GM23338 (cell line): ENCODE results near the gene ISCU. TPM values are rescaled to one million over a fixed set of nuclear protein-coding genes. Genes with fewer than 3 reads are reported as not detected.

Experiments
- ATAC-seq: fragments of 200-7000 bp; cut with Tn5 transposase; 3 replicates; pipeline ENCODE4 v1.9.1; 2020
- DNase-seq: peaks from one replicate; pipeline ENCODE4 v3.0.0-alpha.2; 2015; ENCODE audit warnings: low spot score
- H2AFZ ChIP-seq: fragments of 200-600 bp; sonication (generic); 2 replicates; pipeline ENCODE4 v1.8.0; 2016; ENCODE audit warnings: antibody characterized with exemption, mild to moderate bottlenecking, moderate library complexity
- H3F3A ChIP-seq: fragments of 200-600 bp; sonication (generic); replicated peaks from 2 replicates; pipeline ENCODE4 v1.8.0; 2017; ENCODE audit warnings: antibody characterized with exemption, mixed run types, low read depth
- H3K27ac ChIP-seq: fragments of 200-600 bp; sonication (generic); 2 replicates; pipeline ENCODE4 v1.6.1; 2016; ENCODE audit warnings: low read depth
- H3K27me3 ChIP-seq: fragments of 200-600 bp; sonication (generic); 2 replicates; pipeline ENCODE4 v1.8.0; 2016; ENCODE audit warnings: mild to moderate bottlenecking, mixed run types, moderate library complexity; ENCODE audit not compliant: insufficient read depth
- H3K36me3 ChIP-seq: fragments of 200-600 bp; sonication (generic); 2 replicates; pipeline ENCODE4 v1.8.0; 2016; ENCODE audit warnings: mild to moderate bottlenecking; ENCODE audit not compliant: insufficient read depth
- H3K4me1 ChIP-seq: fragments of 200-600 bp; sonication (generic); 2 replicates; pipeline ENCODE4 v1.8.0; 2016; ENCODE audit warnings: mild to moderate bottlenecking, moderate library complexity; ENCODE audit not compliant: insufficient read depth
- H3K4me2 ChIP-seq: fragments of 200-600 bp; sonication (generic); 2 replicates; pipeline ENCODE4 v1.7.1; 2017; ENCODE audit warnings: mixed run types
- H3K4me3 ChIP-seq: fragments of 200-600 bp; sonication (generic); 2 replicates; pipeline ENCODE4 v1.6.1; 2016; ENCODE audit warnings: mixed run types
- H3K79me2 ChIP-seq: fragments of 200-600 bp; sonication (generic); replicated peaks from 2 replicates; pipeline ENCODE4 v1.8.0; 2017; ENCODE audit warnings: mild to moderate bottlenecking; ENCODE audit not compliant: insufficient read depth
- H3K9me2 ChIP-seq: fragments of 200-600 bp; sonication (generic); 2 replicates; pipeline ENCODE4 v1.8.0; 2017; ENCODE audit not compliant: insufficient read depth
- H4K20me1 ChIP-seq: fragments of 200-600 bp; sonication (generic); replicated peaks from 2 replicates; pipeline ENCODE4 v1.8.0; 2017; ENCODE audit warnings: mild to moderate bottlenecking; ENCODE audit not compliant: insufficient read depth
- H3K27ac Mint-ChIP-seq: 2 replicates; pipeline ENCODE4 v1.8.0; 2020; ENCODE audit warnings: inconsistent platforms, mild to moderate bottlenecking, moderate library complexity, mixed read lengths
- H3K27me3 Mint-ChIP-seq: 3 replicates; pipeline ENCODE4 v1.8.0; 2022; ENCODE audit warnings: low read depth, mild to moderate bottlenecking, moderate library complexity, mixed read lengths, inconsistent platforms; ENCODE audit not compliant: insufficient read depth, poor library complexity
- H3K36me3 Mint-ChIP-seq: 3 replicates; pipeline ENCODE4 v1.8.0; 2021; ENCODE audit warnings: low read depth, mild to moderate bottlenecking, inconsistent platforms, moderate library complexity, mixed read lengths
- H3K4me1 Mint-ChIP-seq: 3 replicates; pipeline ENCODE4 v1.8.0; 2020; ENCODE audit warnings: mild to moderate bottlenecking, inconsistent platforms, mixed read lengths
- H3K4me3 Mint-ChIP-seq: 3 replicates; pipeline ENCODE4 v1.8.0; 2021; ENCODE audit warnings: moderate library complexity, mild to moderate bottlenecking, inconsistent platforms, mixed read lengths
- H3K9me3 Mint-ChIP-seq: 3 replicates; pipeline ENCODE4 v1.8.0; 2020; ENCODE audit warnings: moderate library complexity, mild to moderate bottlenecking, inconsistent platforms, mixed read lengths
- CREB1 ChIP-seq: fragments of 250-450 bp; sonication (Bioruptor Pico); IDR thresholded peaks from 2 replicates; pipeline ENCODE4 v1.5.0; 2020; ENCODE audit warnings: low read depth, mild to moderate bottlenecking, moderate library complexity
- EZH2 ChIP-seq: fragments of 200-600 bp; sonication (generic); IDR thresholded peaks from one replicate; pipeline ENCODE4 v1.8.0; 2017; ENCODE audit warnings: antibody characterized with exemption, mild to moderate bottlenecking, low read depth; ENCODE audit not compliant: unreplicated experiment
- EZH2phosphoT487 ChIP-seq: fragments of 200-600 bp; sonication (generic); IDR thresholded peaks from one replicate; pipeline ENCODE4 v1.8.1; 2018; ENCODE audit warnings: antibody characterized with exemption; ENCODE audit not compliant: unreplicated experiment
- JUNB ChIP-seq: IDR thresholded peaks from one replicate; pipeline ENCODE4 v1.6.1; 2016; ENCODE audit warnings: antibody characterized with exemption; ENCODE audit not compliant: unreplicated experiment
- NANOG ChIP-seq: IDR thresholded peaks from 2 replicates; pipeline ENCODE4 v1.6.1; 2016; ENCODE audit warnings: antibody characterized with exemption, borderline replicate concordance
- POLR2AphosphoS5 ChIP-seq: IDR thresholded peaks from 2 replicates; pipeline ENCODE4 v1.6.1; 2016; ENCODE audit warnings: antibody characterized with exemption, low read depth
- STAT1 ChIP-seq: IDR thresholded peaks from one replicate; pipeline ENCODE4 v1.6.1; 2016; ENCODE audit warnings: antibody characterized with exemption; ENCODE audit not compliant: unreplicated experiment
- ZNF114 ChIP-seq: fragments of 250-450 bp; sonication (Bioruptor Pico); IDR thresholded peaks from 2 replicates; pipeline ENCODE4 v1.5.0; 2020; ENCODE audit warnings: mild to moderate bottlenecking, moderate library complexity
- ZNF331 ChIP-seq: fragments of 250-450 bp; sonication (Bioruptor Pico); IDR thresholded peaks from 2 replicates; pipeline ENCODE4 v1.5.0; 2020; ENCODE audit warnings: low read depth, mild to moderate bottlenecking, moderate library complexity
- polyA plus RNA-seq: library from polyadenylated mRNA; unstranded; fragments of >200 nt; fragmentation: Nextera tagmentation; extraction: Ambion mirVana; gene quantifications from 2 replicates; pipeline ENCODE4 v1.2.1, GENCODE V29; 2016
- total RNA-seq: library from RNA; depleted of rRNA; stranded (reverse); fragments of >200 nt; shearing (Covaris generic); gene quantifications from 2 replicates; pipeline ENCODE4 v1.2.3, GENCODE V29; 2014
- TF ChIP-seq, protein P1 (sequence below): IDR thresholded peaks from 2 replicates; pipeline ENCODE4 v1.6.1; 2016; ENCODE audit warnings: antibody characterized with exemption
- TF ChIP-seq, protein P2 (sequence below), 2 experiments: fragments of 200-600 bp in 1 of 2; sonication (generic) in 1 of 2; conservative IDR thresholded peaks; 2 replicates each; pipeline versions ENCODE4 v1.5.1 to v1.6.1; 2016 to 2017; ENCODE audit warnings: antibody characterized with exemption in 2 of 2, low read depth in 2 of 2, mild to moderate bottlenecking in 2 of 2, moderate library complexity in 1 of 2
- TF ChIP-seq, protein P3 (sequence below): IDR thresholded peaks from one replicate; pipeline ENCODE4 v1.6.1; 2018; ENCODE audit warnings: antibody characterized with exemption; ENCODE audit not compliant: unreplicated experiment

Gene ISCU
- total and polyA plus RNA-seq, 2 experiments from 2014 or later: 123 to 129 TPM

DNA sequence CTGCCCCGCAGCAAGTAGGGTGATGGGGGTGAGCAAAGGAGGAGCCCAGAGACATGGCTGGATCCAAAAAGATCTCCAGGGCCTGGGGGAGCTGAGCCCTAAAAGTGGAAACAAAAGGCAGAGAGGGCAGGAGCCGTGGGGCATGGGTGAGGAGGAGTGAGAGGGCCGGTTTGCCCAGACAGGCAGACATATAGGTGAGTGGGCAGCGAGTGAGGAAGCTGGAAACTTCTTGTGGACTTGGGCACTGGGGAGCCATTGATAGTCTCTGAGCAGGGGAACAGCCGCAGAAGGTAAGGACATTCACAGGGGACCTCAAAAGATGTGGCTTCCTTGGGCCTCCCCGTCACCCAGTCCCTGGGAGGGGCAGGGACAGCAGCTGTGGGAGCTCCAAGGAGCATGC, 52.2 kb downstream of the ISCU start:
- no peak for TF ChIP-seq ZNF114 (CRISPR knock-in tag)
- TF ChIP-seq NANOG: no peak
- no peak for TF ChIP-seq ZNF331 (CRISPR knock-in tag)
- no peak for TF ChIP-seq EZH2phosphoT487
- TF ChIP-seq, protein P1, sequence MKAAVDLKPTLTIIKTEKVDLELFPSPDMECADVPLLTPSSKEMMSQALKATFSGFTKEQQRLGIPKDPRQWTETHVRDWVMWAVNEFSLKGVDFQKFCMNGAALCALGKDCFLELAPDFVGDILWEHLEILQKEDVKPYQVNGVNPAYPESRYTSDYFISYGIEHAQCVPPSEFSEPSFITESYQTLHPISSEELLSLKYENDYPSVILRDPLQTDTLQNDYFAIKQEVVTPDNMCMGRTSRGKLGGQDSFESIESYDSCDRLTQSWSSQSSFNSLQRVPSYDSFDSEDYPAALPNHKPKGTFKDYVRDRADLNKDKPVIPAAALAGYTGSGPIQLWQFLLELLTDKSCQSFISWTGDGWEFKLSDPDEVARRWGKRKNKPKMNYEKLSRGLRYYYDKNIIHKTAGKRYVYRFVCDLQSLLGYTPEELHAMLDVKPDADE: no peak
- no peak for TF ChIP-seq JUNB
- no peak for TF ChIP-seq STAT1
- TF ChIP-seq EZH2: no peak
- no peak for TF ChIP-seq CREB1 (CRISPR knock-in tag)
- no peak for TF ChIP-seq POLR2AphosphoS5
- TF ChIP-seq, protein P2, sequence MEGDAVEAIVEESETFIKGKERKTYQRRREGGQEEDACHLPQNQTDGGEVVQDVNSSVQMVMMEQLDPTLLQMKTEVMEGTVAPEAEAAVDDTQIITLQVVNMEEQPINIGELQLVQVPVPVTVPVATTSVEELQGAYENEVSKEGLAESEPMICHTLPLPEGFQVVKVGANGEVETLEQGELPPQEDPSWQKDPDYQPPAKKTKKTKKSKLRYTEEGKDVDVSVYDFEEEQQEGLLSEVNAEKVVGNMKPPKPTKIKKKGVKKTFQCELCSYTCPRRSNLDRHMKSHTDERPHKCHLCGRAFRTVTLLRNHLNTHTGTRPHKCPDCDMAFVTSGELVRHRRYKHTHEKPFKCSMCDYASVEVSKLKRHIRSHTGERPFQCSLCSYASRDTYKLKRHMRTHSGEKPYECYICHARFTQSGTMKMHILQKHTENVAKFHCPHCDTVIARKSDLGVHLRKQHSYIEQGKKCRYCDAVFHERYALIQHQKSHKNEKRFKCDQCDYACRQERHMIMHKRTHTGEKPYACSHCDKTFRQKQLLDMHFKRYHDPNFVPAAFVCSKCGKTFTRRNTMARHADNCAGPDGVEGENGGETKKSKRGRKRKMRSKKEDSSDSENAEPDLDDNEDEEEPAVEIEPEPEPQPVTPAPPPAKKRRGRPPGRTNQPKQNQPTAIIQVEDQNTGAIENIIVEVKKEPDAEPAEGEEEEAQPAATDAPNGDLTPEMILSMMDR (conservative IDR thresholded peaks at IDR 0.05; ENCODE audit: low read depth in 2 of 2): no peak
- TF ChIP-seq, protein P3, sequence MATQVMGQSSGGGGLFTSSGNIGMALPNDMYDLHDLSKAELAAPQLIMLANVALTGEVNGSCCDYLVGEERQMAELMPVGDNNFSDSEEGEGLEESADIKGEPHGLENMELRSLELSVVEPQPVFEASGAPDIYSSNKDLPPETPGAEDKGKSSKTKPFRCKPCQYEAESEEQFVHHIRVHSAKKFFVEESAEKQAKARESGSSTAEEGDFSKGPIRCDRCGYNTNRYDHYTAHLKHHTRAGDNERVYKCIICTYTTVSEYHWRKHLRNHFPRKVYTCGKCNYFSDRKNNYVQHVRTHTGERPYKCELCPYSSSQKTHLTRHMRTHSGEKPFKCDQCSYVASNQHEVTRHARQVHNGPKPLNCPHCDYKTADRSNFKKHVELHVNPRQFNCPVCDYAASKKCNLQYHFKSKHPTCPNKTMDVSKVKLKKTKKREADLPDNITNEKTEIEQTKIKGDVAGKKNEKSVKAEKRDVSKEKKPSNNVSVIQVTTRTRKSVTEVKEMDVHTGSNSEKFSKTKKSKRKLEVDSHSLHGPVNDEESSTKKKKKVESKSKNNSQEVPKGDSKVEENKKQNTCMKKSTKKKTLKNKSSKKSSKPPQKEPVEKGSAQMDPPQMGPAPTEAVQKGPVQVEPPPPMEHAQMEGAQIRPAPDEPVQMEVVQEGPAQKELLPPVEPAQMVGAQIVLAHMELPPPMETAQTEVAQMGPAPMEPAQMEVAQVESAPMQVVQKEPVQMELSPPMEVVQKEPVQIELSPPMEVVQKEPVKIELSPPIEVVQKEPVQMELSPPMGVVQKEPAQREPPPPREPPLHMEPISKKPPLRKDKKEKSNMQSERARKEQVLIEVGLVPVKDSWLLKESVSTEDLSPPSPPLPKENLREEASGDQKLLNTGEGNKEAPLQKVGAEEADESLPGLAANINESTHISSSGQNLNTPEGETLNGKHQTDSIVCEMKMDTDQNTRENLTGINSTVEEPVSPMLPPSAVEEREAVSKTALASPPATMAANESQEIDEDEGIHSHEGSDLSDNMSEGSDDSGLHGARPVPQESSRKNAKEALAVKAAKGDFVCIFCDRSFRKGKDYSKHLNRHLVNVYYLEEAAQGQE: no peak
- Mint-ChIP-seq H3K27me3 (peaks cover 9% of the 10 kb centered on the region), H3K36me3 (peaks cover 3% of the 10 kb centered on the region; the same call in 1 of the 3 replicates), H3K4me1 (peaks cover 14% of the 10 kb centered on the region), H3K9me3 (peaks cover 7% of the 10 kb centered on the region), H3K27ac (no peak overlapping the region), H3K4me3 (no peak overlapping the region)
- Histone ChIP-seq H3K9me2 (no peaks in the 10 kb centered on the region), H3K27me3 (no peaks in the 10 kb centered on the region), H3K79me2 (no peaks in the 10 kb centered on the region), H3K36me3 (no peaks in the 10 kb centered on the region), H3K4me2 (no peak overlapping the region), H3K27ac (no peak overlapping the region), H4K20me1 (no peaks in the 10 kb centered on the region), H3F3A (no peaks in the 10 kb centered on the region), H3K4me1 (no peaks in the 10 kb centered on the region; the same call in 1 of the 2 replicates), H2AFZ (no peak overlapping the region), H3K4me3 (no peak overlapping the region)
- ATAC-seq (no peak), DNase-seq (no peak)
